Hematopoietic multipotent progenitor cell treated with erythropoietin and hydrocortisone succinate and interleukin-3 and kit ligand, for 15 days (in vitro differentiated cells): ENCODE data around the gene CDHR2.

Source experiments
- DNase-seq: peaks from one replicate; pipeline ENCODE4 v3.0.0-alpha.2; 2015; ENCODE audit warnings: low spot score

CDHR2 gene

GRCh38 chr5:176640616-176641015 is 91.5 kb downstream of the CDHR2 start:
- no peak for DNase-seq

- DNase-seq, result no peak
Measured at GRCh38 chr5:176642675-176643490, 93.7 kb downstream of the CDHR2 start.

- DNase-seq, result no peak
Measured at GRCh38 chr5:176643491-176644219, 94.5 kb downstream of the CDHR2 start.

GRCh38 chr5:176644294-176644693 is 95.2 kb downstream of the CDHR2 start:
- DNase-seq, result no peak

- DNase-seq, result peak; percentile 38
Measured at GRCh38 chr5:176644878-176645670, 95.9 kb downstream of the CDHR2 start.
